GM18505 (cell line): ENCODE data around the gene NTSR1.

Source experiments
- ATAC-seq: cut with Tn5 transposase; IDR thresholded peaks from one replicate; pipeline ENCODE4 v1.9.1; 2021; ENCODE audit not compliant: unreplicated experiment
- POLR2A ChIP-seq: IDR thresholded peaks from 4 replicates; pipeline ENCODE4 v1.6.1; 2011; ENCODE audit warnings: borderline replicate concordance; ENCODE audit not compliant: insufficient read depth, insufficient read length; ENCODE audit errors: extremely low read depth

NTSR1 gene

DNA sequence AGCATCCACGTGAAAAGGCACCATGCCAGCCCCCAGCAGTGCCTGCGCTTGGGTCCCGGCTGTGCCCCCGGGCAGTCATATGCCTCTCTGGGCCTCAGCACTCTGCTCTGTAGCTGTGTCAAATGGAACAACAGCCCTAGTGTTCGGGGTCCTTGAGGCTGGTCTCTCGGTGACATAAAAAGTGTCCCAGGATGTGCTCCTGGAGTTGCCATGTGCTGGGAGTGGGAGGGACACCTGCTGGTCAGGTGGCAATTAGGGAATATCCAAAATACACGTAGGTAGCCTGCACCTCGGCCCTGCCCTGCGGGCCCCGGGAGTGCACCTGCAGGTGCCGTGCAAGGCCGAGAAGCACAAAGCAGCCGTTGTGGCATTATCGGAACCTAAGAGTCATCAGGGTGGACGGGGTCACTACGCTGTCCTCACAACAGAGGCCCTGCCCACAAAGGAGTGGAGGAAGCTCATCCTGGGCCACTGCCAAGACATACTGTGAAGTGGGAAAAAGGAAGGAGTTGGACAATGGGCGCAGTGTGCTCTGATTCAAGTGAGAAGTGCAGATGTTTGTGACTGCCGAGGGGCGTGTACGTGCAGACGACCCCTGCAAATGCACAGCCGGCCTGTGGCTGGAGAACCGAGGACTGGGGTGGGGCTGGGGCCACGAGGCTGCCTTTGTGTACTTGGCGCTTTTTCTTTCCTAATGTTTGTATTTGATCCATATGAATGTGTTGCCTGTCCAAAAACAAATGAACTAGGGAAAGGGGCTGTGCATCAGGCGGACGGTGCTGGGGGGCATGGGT lies 41.7 kb upstream of the NTSR1 start:
- TF ChIP-seq POLR2A: no peak
- no peak for ATAC-seq

DNA sequence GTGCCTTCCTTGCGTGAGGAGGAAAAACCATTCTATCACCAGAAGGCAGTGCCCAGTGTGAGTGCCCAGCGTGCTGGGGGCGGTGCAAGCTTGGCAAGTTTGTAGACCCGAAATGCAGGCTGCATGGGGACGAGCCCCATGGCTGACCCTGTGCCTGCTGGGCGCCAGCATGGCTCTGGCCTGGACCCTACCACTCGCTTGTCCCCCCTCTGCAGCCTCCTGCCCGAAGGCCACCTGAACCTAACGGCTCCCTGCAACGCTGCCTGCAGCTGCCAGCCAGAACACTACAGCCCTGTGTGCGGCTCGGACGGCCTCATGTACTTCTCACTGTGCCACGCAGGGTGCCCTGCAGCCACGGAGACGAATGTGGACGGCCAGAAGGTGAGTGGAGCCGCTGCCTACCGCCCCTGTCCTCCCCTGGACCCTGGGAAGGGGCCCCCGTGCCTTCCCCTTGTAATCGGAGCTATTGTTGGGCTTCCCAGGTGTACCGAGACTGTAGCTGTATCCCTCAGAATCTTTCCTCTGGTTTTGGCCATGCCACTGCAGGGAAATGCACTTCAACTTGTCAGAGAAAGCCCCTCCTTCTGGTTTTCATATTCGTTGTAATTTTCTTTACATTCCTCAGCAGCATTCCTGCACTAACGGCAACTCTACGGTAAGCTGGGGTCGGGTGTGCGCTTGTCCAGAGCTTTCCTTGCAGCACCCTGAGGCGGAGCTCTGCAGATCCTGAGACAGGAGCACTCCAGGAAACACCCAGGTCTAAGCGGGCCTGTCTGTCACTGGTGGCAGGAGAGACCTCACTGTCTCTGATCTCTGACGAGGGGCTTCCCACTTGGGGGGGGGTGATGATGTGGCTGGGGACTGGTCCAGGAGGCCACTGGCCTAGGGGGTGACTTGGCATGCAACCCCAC lies 40.9 kb upstream of the NTSR1 start:
- no peak for TF ChIP-seq POLR2A
- ATAC-seq: no peak

DNA sequence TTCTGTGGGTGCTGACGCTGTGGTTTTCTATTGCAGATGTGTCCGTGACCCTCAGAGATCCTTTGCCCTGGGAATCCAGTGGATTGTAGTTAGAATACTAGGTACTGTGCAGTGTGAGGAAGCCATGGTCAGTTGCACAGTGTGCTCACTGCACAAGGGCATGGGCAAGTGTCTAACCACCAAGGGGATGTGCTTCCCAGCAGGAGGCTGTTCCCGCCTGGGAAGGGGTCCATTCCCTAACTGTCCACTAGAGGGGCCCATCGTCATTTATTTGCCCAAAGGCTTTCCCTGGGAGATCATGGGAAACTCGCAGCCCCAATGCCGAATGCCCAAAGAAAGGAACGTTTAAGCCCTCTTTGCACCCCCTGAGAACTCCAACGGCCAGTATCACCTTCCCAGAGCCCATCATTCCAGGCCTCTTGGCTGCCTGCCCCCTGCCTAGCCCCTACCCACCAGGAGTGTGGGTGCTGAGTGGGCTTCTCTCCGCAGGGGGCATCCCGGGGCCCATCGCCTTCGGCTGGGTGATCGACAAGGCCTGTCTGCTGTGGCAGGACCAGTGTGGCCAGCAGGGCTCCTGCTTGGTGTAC lies 40.1 kb upstream of the NTSR1 start:
- ATAC-seq: no peak

DNA sequence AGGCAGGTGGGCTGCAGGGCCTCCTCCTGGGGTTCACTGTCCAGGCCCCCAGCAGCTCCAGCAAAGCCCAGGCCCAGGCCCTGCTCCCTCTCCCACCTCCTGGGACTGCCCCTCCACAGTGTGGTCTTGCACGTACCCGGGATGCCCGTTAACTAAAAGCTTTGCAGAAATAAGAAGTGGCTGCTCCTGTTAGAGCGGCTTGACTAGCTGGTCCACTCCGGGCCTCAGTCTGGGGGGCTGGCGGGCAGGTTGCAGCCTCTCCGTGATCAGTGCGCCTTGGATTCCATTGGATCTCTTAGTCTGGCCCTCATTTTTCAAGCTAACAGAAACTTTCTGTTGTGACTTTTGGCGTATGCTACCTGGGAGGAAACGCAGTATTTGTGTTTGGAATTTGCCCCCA lies 39.4 kb upstream of the NTSR1 start:
- ATAC-seq: no peak
- TF ChIP-seq POLR2A: no peak

More for the DNA sequence above, 40.1 kb upstream of the NTSR1 start:
- TF ChIP-seq POLR2A: no peak

DNA sequence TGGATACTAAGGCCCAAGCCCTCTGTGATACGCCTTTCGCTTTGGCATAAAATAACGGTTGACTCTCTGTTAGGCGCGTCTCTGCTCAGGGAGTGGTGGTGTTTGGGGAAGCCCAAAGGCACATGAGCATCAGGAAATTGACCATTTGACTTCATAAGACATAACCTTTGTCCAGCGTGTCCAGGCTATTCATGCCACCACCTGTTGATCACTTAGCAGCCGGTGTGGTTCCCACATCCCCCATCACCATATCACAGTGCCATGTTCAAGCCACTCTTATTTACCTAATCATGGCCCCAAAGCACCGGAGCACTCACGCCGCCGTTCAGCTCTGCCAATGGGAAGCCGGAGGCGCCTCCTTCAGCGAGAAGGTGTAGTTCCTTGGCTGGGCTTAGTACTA lies 38.5 kb upstream of the NTSR1 start:
- no peak for ATAC-seq

DNA sequence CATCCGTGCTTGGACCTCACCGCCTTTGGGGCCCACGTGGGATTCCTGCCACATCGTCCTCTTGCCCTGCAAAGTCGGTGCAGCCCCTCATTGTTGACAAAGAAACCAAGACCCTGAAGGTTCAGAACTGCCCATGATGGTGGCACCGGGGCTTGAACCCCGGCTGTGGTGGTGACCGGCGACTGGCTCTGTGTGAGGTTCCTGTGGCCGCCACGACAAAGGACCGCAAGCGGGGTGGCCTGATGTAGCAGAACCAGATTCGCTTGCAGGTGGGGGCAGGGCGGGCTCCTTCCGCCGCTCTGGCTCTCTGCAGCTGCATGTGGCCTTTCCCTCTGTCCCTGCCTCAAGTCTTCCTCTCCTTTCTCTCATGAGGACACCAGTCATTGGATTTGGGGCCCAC lies 37.6 kb upstream of the NTSR1 start:
- TF ChIP-seq POLR2A: no peak
- ATAC-seq: no peak

More for the DNA sequence above, 38.5 kb upstream of the NTSR1 start:
- no peak for TF ChIP-seq POLR2A

DNA sequence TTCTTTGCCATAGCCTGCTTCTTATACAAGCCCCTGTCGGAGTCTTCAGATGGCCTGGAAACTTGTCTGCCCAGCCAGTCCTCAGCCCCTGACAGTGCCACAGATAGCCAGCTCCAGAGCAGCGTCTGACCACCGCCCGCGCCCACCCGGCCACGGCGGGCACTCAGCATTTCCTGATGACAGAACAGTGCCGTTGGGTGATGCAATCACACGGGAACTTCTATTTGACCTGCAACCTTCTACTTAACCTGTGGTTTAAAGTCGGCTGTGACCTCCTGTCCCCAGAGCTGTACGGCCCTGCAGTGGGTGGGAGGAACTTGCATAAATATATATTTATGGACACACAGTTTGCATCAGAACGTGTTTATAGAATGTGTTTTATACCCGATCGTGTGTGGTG lies 36.9 kb upstream of the NTSR1 start:
- no peak for TF ChIP-seq POLR2A
- no peak for ATAC-seq

DNA sequence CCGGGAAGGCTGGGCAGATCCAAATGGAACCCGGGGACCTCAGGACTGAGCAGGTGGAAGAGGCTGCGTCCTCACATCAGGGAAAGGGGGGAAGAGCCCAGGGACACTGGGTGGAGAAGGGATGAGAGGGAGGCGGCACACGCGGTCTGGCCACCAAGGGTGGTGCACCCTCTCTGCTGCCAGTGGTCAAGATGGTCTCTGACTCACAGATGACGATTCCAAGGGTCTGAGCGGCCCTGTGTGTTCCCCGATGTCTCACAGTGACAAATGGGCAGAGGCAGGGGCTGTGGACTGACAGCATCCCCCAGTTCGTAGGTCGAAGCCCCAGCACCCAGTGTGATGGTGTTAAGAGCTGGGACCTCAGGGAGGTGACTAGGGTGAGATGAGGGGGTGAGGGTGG lies 34.3 kb upstream of the NTSR1 start:
- ATAC-seq: no peak
- TF ChIP-seq POLR2A: no peak

DNA sequence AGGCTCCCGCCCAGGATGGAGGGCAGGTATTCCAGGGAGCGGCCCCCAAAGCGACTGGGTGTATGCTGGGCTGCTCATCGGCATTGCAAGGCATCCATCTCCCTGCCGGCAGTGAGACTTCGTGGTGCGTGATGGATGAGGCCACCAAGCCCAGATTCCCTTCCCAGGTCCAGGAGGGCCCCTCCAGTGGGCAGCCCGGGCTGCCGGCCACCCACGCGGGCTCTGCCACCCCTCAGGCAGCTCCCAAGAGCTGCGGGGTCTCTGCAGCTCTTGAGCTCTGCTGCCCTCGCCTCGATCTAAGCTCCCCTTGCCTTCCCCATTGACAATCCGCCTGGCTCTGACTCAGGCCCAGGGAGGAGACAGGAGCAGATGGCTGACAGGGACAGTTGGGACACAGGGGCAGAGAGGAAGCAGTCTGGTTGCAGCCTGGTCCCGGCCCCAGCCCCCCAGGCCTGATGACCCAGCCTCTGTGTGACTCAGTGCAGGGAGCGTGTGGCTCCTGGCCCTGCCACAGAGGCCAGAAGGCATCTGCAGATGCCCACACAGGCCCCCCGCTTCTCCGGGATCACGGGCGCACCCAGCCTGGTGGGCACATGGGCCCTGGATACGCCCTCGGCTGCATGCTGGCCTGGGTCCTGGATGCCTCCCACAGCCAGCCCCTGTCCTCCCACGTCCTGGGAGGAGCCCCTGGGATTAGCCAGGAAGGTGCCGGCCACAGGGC lies 33.3 kb upstream of the NTSR1 start:
- TF ChIP-seq POLR2A: no peak
- no peak for ATAC-seq

DNA sequence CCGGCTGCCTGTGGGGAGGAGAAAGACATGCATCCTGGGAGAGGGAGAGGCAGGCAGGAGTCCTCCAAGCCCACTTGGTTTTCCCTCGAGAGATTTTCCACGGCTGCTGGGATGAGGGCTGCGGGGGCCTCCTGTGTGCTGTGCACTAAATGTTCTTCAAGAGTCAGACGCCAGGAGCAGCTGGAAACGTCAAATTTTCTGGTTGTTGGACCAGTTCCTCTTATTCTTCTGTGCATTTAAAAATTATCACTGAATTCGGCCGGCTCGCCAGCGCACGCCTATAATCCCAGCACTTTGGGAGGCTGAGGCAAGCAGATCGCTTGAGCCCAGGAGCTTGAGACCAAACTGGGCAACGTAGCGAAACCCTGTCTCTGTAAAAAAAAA lies 32.8 kb upstream of the NTSR1 start:
- no peak for ATAC-seq
- no peak for TF ChIP-seq POLR2A

DNA sequence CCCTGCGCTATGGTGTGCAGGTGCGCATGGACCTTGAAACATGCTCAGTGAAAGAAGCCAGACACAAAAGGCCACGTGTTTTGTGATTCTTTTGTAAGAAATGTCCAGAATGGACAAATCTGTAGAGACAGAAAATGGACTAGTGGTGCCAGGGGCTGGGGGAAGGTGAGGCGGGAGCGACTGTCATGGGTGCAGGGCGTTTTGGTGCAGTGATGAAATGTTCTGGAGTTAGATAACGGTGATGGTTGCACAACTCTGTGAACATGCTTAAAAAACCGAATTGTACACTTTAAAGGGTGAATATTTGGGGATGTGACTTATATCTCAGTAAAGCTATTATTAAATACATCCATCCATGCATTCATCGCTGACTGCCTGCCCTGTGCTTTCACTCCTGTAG lies 31.7 kb upstream of the NTSR1 start:
- ATAC-seq: no peak
- TF ChIP-seq POLR2A: no peak

DNA sequence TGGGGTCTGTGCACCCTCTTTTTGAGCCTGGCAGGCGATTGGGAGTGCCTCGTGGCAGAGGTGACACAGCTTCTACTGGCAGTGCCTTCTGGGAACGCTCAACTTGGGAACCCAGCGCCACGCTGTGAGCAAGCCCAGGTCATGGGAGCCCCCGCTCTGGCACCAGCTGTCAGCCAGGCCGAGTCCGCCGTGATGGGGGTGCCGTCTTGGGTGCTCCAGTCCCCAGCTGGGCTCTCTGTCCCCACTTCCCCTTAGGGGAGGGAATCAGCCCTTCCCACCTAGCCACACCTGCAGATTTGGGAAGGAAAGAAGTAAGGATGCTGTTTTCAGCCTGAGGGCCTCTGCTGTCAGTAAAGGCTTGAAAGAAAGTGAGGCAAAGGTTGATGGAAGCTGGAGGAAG lies 31.0 kb upstream of the NTSR1 start:
- ATAC-seq: no peak
- no peak for TF ChIP-seq POLR2A

DNA sequence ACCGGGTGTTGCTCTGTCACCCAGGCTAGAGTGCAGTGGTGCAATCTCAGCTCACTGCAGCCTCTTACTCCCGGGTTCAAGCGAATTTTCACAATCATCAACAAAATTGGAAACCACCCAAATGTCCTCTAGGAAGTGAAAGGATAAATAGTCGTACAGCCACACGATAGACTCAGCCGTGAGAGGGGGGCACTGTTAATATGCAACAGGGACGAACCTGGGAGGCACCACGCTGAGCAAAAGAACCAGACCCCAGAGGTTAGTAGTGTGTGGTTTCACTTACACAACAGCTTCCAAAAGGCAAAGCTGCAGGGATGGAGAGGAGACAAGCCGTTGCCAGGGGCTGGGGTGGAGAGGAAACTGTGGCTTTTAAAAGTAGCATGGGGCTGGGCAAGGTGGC lies 30.1 kb upstream of the NTSR1 start:
- ATAC-seq: no peak
- TF ChIP-seq POLR2A: no peak
